ENCODE data around the gene HAUS3. TPM values are rescaled to one million over a fixed set of nuclear protein-coding genes. Genes with fewer than 3 reads are reported as not detected.

The HAUS3 gene
- total and polyA plus RNA-seq, 2 of the 13 experiments (the other 11 are each of a cell fraction or from before 2014, with no cell fraction given) = 3.9 to 12.6 TPM

DNA sequence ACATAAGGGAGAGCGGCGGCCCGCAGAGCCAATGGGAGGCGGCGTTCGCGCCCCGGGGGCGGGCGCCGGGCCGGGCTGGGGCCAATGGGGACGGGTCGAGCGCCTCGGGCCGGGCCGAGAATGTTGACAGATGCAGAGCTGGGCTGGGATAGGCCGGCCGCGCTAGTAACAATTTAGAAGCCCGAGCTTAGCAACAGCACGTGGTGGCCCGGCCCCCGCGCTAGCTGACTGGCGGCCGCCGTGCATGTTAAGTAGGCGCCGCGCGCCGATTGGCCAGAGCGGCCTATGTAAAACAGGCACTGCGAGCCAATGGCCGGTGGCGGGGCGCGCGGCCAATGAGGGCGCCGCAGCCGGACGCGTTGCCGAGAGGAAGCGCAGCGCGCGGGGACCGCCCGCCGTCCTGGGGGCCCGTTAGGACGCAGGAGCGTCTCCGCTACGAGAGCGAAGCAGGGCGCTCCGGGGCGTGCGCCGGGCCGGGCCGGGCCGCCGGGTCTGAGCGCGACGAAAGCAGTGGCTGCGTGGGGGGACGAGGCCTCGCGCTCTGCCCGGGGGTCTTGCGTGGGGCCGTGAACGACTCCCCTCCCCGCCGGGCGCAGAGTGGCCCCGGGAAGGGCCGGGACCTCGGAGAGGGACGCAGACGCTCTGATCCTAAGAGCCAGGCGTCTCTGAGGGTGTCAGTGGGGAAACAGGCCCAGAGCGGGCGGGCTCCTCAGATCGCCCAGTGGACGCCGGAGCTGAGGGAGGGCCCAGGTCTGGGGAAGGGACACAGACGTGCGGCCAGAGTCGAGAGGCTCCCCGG is 20.4 kb upstream of the HAUS3 start (continued):
- TF ChIP-seq, protein P1, sequence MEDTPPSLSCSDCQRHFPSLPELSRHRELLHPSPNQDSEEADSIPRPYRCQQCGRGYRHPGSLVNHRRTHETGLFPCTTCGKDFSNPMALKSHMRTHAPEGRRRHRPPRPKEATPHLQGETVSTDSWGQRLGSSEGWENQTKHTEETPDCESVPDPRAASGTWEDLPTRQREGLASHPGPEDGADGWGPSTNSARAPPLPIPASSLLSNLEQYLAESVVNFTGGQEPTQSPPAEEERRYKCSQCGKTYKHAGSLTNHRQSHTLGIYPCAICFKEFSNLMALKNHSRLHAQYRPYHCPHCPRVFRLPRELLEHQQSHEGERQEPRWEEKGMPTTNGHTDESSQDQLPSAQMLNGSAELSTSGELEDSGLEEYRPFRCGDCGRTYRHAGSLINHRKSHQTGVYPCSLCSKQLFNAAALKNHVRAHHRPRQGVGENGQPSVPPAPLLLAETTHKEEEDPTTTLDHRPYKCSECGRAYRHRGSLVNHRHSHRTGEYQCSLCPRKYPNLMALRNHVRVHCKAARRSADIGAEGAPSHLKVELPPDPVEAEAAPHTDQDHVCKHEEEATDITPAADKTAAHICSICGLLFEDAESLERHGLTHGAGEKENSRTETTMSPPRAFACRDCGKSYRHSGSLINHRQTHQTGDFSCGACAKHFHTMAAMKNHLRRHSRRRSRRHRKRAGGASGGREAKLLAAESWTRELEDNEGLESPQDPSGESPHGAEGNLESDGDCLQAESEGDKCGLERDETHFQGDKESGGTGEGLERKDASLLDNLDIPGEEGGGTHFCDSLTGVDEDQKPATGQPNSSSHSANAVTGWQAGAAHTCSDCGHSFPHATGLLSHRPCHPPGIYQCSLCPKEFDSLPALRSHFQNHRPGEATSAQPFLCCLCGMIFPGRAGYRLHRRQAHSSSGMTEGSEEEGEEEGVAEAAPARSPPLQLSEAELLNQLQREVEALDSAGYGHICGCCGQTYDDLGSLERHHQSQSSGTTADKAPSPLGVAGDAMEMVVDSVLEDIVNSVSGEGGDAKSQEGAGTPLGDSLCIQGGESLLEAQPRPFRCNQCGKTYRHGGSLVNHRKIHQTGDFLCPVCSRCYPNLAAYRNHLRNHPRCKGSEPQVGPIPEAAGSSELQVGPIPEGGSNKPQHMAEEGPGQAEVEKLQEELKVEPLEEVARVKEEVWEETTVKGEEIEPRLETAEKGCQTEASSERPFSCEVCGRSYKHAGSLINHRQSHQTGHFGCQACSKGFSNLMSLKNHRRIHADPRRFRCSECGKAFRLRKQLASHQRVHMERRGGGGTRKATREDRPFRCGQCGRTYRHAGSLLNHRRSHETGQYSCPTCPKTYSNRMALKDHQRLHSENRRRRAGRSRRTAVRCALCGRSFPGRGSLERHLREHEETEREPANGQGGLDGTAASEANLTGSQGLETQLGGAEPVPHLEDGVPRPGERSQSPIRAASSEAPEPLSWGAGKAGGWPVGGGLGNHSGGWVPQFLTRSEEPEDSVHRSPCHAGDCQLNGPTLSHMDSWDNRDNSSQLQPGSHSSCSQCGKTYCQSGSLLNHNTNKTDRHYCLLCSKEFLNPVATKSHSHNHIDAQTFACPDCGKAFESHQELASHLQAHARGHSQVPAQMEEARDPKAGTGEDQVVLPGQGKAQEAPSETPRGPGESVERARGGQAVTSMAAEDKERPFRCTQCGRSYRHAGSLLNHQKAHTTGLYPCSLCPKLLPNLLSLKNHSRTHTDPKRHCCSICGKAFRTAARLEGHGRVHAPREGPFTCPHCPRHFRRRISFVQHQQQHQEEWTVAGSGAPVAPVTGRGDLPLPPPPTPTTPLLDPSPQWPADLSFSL (CRISPR knock-in tag; IDR thresholded peaks at IDR 0.05) = no peak
- TF ChIP-seq, protein P2, sequence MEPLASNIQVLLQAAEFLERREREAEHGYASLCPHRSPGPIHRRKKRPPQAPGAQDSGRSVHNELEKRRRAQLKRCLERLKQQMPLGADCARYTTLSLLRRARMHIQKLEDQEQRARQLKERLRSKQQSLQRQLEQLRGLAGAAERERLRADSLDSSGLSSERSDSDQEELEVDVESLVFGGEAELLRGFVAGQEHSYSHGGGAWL (CRISPR knock-in tag; IDR thresholded peaks at IDR 0.05) = peak; percentile 94
- peak; percentile 80; the same call in 1 of the 2 replicates for TF ChIP-seq MTA1 (CRISPR knock-in tag; IDR thresholded peaks at IDR 0.05; ENCODE audit: borderline replicate concordance)
- peak; percentile 54; the same call in 1 of the 2 replicates for TF ChIP-seq ZFP36L1 (CRISPR knock-in tag; IDR thresholded peaks at IDR 0.05)
- peak; percentile 32; the same call in 1 of the 2 replicates for TF ChIP-seq ZNF232 (CRISPR knock-in tag; IDR thresholded peaks at IDR 0.05; ENCODE audit: borderline replicate concordance)
- no peak for TF ChIP-seq RORA (CRISPR knock-in tag; IDR thresholded peaks at IDR 0.05)
- peak; percentile 94 for TF ChIP-seq RNF2 (conservative IDR thresholded peaks at IDR 0.05; ENCODE audit: low read depth)
- TF ChIP-seq, protein P3, sequence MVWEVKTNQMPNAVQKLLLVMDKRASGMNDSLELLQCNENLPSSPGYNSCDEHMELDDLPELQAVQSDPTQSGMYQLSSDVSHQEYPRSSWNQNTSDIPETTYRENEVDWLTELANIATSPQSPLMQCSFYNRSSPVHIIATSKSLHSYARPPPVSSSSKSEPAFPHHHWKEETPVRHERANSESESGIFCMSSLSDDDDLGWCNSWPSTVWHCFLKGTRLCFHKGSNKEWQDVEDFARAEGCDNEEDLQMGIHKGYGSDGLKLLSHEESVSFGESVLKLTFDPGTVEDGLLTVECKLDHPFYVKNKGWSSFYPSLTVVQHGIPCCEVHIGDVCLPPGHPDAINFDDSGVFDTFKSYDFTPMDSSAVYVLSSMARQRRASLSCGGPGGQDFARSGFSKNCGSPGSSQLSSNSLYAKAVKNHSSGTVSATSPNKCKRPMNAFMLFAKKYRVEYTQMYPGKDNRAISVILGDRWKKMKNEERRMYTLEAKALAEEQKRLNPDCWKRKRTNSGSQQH (CRISPR knock-in tag; IDR thresholded peaks at IDR 0.05; ENCODE audit: low read depth) = no peak; the same call in 1 of the 2 replicates
- TF ChIP-seq THAP11 (CRISPR knock-in tag; IDR thresholded peaks at IDR 0.05) = peak; percentile 73
- TF ChIP-seq ELF4 (CRISPR knock-in tag; IDR thresholded peaks at IDR 0.05; ENCODE audit: borderline replicate concordance) = no peak
- TF ChIP-seq ZFP1 (CRISPR knock-in tag; IDR thresholded peaks at IDR 0.05) = no peak
- TF ChIP-seq, protein P4, sequence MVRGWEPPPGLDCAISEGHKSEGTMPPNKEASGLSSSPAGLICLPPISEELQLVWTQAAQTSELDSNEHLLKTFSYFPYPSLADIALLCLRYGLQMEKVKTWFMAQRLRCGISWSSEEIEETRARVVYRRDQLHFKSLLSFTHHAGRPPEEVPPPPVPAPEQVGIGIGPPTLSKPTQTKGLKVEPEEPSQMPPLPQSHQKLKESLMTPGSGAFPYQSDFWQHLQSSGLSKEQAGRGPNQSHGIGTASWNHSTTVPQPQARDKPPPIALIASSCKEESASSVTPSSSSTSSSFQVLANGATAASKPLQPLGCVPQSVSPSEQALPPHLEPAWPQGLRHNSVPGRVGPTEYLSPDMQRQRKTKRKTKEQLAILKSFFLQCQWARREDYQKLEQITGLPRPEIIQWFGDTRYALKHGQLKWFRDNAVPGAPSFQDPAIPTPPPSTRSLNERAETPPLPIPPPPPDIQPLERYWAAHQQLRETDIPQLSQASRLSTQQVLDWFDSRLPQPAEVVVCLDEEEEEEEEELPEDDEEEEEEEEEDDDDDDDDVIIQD (CRISPR knock-in tag; IDR thresholded peaks at IDR 0.05; ENCODE audit: low read depth) = no peak
- no peak for TF ChIP-seq PHF5A (CRISPR knock-in tag; IDR thresholded peaks at IDR 0.05; ENCODE audit: low read depth, unreplicated experiment)
- peak; percentile 73; the same call in 1 of the 2 replicates for TF ChIP-seq SRY (CRISPR knock-in tag; IDR thresholded peaks at IDR 0.05)
- no peak for TF ChIP-seq ZNF564 (CRISPR knock-in tag; IDR thresholded peaks at IDR 0.05)
- peak; percentile 84 for TF ChIP-seq ERF (CRISPR knock-in tag; IDR thresholded peaks at IDR 0.05)
- TF ChIP-seq TBP (CRISPR knock-in tag; IDR thresholded peaks at IDR 0.05) = no peak

All from HepG2 (cell line).